Measurements from ENCODE around the gene A3GALT2.

DNA sequence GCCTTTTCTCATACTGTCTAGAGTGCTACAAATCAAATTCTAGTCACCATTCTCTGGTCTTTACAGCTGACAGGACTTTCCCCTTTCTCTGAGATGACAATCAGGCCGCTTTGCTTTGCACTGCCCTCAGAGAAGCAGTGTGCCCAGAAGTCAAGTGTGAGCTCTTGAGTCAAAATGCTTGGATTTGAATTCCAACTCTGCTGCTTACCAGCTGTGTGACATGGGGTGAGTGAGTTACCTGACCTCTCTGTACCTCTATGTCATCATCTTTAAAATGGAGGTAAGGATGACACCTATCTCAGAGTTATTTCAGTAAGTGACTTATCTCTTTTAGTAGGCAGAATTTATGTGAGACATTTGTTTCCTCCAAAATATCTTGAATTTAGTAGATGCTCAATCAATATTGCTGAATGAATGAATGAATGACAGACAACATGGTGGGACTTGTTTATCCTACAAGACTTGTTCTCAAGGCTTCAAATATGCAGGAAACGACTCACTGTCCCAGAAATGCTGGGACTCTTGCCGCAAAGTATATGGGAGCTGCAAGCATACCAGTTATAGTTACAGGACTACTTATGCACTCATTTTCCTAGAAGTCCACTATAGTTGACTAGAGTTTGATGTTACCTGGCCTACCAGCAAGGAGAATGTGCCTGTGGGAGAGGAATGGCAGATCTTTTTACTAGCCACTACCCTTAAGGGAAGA is 38.1 kb upstream of the A3GALT2 start:
- TF ChIP-seq RFX5 (IDR thresholded peaks at IDR 0.05) (no peak), SMC3 (IDR thresholded peaks at IDR 0.05) (no peak), MAZ (IDR thresholded peaks at IDR 0.05; ENCODE audit: borderline replicate concordance, low read depth, low read length) (no peak), ZNF302 (CRISPR knock-in tag; IDR thresholded peaks at IDR 0.05) (no peak), CEBPB (IDR thresholded peaks at IDR 0.05) (no peak), NPAS2 (CRISPR knock-in tag; IDR thresholded peaks at IDR 0.05; ENCODE audit: borderline replicate concordance) (no peak)
- TF ChIP-seq, protein P1, sequence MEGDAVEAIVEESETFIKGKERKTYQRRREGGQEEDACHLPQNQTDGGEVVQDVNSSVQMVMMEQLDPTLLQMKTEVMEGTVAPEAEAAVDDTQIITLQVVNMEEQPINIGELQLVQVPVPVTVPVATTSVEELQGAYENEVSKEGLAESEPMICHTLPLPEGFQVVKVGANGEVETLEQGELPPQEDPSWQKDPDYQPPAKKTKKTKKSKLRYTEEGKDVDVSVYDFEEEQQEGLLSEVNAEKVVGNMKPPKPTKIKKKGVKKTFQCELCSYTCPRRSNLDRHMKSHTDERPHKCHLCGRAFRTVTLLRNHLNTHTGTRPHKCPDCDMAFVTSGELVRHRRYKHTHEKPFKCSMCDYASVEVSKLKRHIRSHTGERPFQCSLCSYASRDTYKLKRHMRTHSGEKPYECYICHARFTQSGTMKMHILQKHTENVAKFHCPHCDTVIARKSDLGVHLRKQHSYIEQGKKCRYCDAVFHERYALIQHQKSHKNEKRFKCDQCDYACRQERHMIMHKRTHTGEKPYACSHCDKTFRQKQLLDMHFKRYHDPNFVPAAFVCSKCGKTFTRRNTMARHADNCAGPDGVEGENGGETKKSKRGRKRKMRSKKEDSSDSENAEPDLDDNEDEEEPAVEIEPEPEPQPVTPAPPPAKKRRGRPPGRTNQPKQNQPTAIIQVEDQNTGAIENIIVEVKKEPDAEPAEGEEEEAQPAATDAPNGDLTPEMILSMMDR (IDR thresholded peaks at IDR 0.05): no peak
- TF ChIP-seq, protein P2, sequence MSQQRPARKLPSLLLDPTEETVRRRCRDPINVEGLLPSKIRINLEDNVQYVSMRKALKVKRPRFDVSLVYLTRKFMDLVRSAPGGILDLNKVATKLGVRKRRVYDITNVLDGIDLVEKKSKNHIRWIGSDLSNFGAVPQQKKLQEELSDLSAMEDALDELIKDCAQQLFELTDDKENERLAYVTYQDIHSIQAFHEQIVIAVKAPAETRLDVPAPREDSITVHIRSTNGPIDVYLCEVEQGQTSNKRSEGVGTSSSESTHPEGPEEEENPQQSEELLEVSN (IDR thresholded peaks at IDR 0.05; ENCODE audit: borderline replicate concordance, low read depth): no peak
- TF ChIP-seq, protein P3, sequence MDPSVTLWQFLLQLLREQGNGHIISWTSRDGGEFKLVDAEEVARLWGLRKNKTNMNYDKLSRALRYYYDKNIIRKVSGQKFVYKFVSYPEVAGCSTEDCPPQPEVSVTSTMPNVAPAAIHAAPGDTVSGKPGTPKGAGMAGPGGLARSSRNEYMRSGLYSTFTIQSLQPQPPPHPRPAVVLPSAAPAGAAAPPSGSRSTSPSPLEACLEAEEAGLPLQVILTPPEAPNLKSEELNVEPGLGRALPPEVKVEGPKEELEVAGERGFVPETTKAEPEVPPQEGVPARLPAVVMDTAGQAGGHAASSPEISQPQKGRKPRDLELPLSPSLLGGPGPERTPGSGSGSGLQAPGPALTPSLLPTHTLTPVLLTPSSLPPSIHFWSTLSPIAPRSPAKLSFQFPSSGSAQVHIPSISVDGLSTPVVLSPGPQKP (IDR thresholded peaks at IDR 0.05; ENCODE audit: low read depth, low read length): no peak

Measured in A549 (cell line).